HCT116 (cell line): ENCODE data around the gene HPS1. TPM values are rescaled to one million over a fixed set of nuclear protein-coding genes. Genes with fewer than 3 reads are reported as not detected.

Source experiments
- ATAC-seq: fragments of 200-7000 bp; cut with Tn5 transposase; 2 replicates; pipeline ENCODE4 v1.9.1; 2020; ENCODE audit warnings: mild to moderate bottlenecking, moderate library complexity
- BruUV-seq: library from RNA; stranded (reverse); fragments of 400-500 nt; replicated peaks from 2 replicates; lab custom pipeline; 2021; lab: Mats Ljungman, UMichigan
- CTCF ChIA-PET: fragments of 300-600 bp; sonication (Branson Sonifier 250); formaldehyde crosslinking; loops from one replicate; lab custom pipeline; 2021; ENCODE audit warnings: antibody characterized with exemption; lab: Charles Lee
- POLR2A ChIA-PET: fragments of 300-600, 350-600 bp; sonication (Branson Sonifier 250); formaldehyde crosslinking; loops from one replicate; lab custom pipeline; 2021; ENCODE audit warnings: antibody characterized with exemption; lab: Charles Lee
- RAD21 ChIA-PET, 2 experiments: fragments of 300-600 bp; sonication (Branson Sonifier 250); formaldehyde crosslinking; loops; one replicate each; lab custom pipeline; 2023; ENCODE audit warnings: low total read pairs in 2 of 2; ENCODE audit not compliant: uncharacterized antibody in 2 of 2, unreplicated experiment in 2 of 2, low non-redundant PET in 1 of 2; lab: Charles Lee
- DNase-seq: peaks from one replicate; pipeline ENCODE4 v3.0.0-alpha.2; 2010; ENCODE audit warnings: low read depth, low spot score
- H2AFZ ChIP-seq: fragments of 200-600 bp; shearing (Covaris generic), sonication (generic); 2 replicates; pipeline ENCODE4 v1.6.1; 2017; ENCODE audit warnings: low read depth, mixed run types, mixed read lengths, antibody characterized with exemption, low read length; ENCODE audit not compliant: poor library complexity, severe bottlenecking
- H3K27ac ChIP-seq: 2 replicates; pipeline ENCODE4 v1.5.1; 2012; ENCODE audit warnings: low read depth, low read length
- H3K27me3 ChIP-seq: fragments of 200-600 bp; sonication (generic); 2 replicates; pipeline ENCODE4 v1.6.1; 2016; ENCODE audit warnings: mixed run types, low read length, mixed read lengths; ENCODE audit not compliant: insufficient read depth
- H3K36me3 ChIP-seq, 2 experiments: fragments of 200-500 bp in 1 of 2; fragments of 200-600 bp in 1 of 2; sonication (Bioruptor generic) in 1 of 2; sonication (generic) in 1 of 2; 2 replicates each; pipeline versions ENCODE4 v1.5.1 to v1.6.1; 2014 to 2016; ENCODE audit warnings: low read length in 2 of 2, inconsistent platforms in 1 of 2, mixed read lengths in 1 of 2, mixed run types in 1 of 2; ENCODE audit not compliant: insufficient read depth in 2 of 2, control insufficient read depth in 1 of 2
- H3K4me1 ChIP-seq, 2 experiments: fragments of 200-600 bp in 1 of 2; sonication (generic) in 1 of 2; 2 replicates each; pipeline versions ENCODE4 v1.5.1 to v1.6.1; 2012 to 2017; ENCODE audit warnings: low read length in 2 of 2, inconsistent platforms in 1 of 2, mild to moderate bottlenecking in 1 of 2, mixed read lengths in 1 of 2, mixed run types in 1 of 2, moderate library complexity in 1 of 2; ENCODE audit not compliant: insufficient read depth in 2 of 2, control insufficient read depth in 1 of 2
- H3K4me2 ChIP-seq: fragments of 200-600 bp; sonication (generic); 2 replicates; pipeline ENCODE4 v1.6.1; 2017; ENCODE audit warnings: mixed run types, low read length, mixed read lengths
- H3K4me3 ChIP-seq, 2 experiments: fragments of 200-600 bp in 1 of 2; sonication (generic) in 1 of 2; replicated peaks in 1 of 2; 2 replicates each; pipeline ENCODE4 v1.5.1; 2011 to 2016; ENCODE audit warnings: low read length in 2 of 2, control low read depth in 1 of 2, low read depth in 1 of 2, mild to moderate bottlenecking in 1 of 2, mixed read lengths in 1 of 2, mixed run types in 1 of 2
- H3K79me2 ChIP-seq: fragments of 200-600 bp; sonication (generic); 2 replicates; pipeline ENCODE4 v1.6.1; 2017; ENCODE audit warnings: mild to moderate bottlenecking, mixed run types, low read length, moderate library complexity, mixed read lengths; ENCODE audit not compliant: insufficient read depth
- H3K9ac ChIP-seq: fragments of 200-600 bp; sonication (generic); 2 replicates; pipeline ENCODE4 v1.6.1; 2016; ENCODE audit warnings: low read length, mixed read lengths
- H3K9me2 ChIP-seq: fragments of 200-600 bp; sonication (generic), shearing (Covaris generic); 2 replicates; pipeline ENCODE4 v1.6.1; 2017; ENCODE audit warnings: mixed run types, mild to moderate bottlenecking, moderate library complexity; ENCODE audit not compliant: insufficient read depth
- H3K9me3 ChIP-seq, 2 experiments: fragments of 200-500 bp in 1 of 2; fragments of 200-600 bp in 1 of 2; sonication (Bioruptor generic) in 1 of 2; sonication (generic) in 1 of 2; 2 replicates each; pipeline ENCODE4 v1.6.1; 2014 to 2017; ENCODE audit warnings: low read length in 2 of 2, mixed read lengths in 2 of 2, inconsistent platforms in 1 of 2, low read depth in 1 of 2, mild to moderate bottlenecking in 1 of 2, mixed run types in 1 of 2, moderate library complexity in 1 of 2; ENCODE audit not compliant: control insufficient read depth in 1 of 2, insufficient read depth in 1 of 2
- H4K20me1 ChIP-seq: fragments of 200-600 bp; sonication (generic), shearing (Covaris generic); 2 replicates; pipeline ENCODE4 v1.6.1; 2017; ENCODE audit warnings: mixed run types, mild to moderate bottlenecking, moderate library complexity; ENCODE audit not compliant: insufficient read depth
- CEBPB ChIP-seq: IDR thresholded peaks from 2 replicates; pipeline ENCODE4 v1.6.1; 2012; ENCODE audit warnings: low read depth
- EGR1 ChIP-seq: IDR thresholded peaks from 2 replicates; pipeline ENCODE4 v1.6.1; 2012; ENCODE audit warnings: low read depth
- ELF1 ChIP-seq: IDR thresholded peaks from 2 replicates; pipeline ENCODE4 v1.6.1; 2012; ENCODE audit warnings: low read depth, borderline replicate concordance
- EZH2phosphoT487 ChIP-seq: fragments of 200-600 bp; IDR thresholded peaks from 2 replicates; pipeline ENCODE4 v1.6.1; 2018; ENCODE audit warnings: antibody characterized with exemption, borderline replicate concordance
- FOSL1 ChIP-seq: IDR thresholded peaks from 2 replicates; pipeline ENCODE4 v1.6.1; 2012; ENCODE audit warnings: low read depth
- JUND ChIP-seq: IDR thresholded peaks from 2 replicates; pipeline ENCODE4 v1.6.1; 2012
- POLR2A ChIP-seq: IDR thresholded peaks from 2 replicates; pipeline ENCODE4 v1.7.0; 2011; ENCODE audit warnings: borderline replicate concordance; ENCODE audit not compliant: insufficient read depth, insufficient read length; ENCODE audit errors: extremely low read depth
- SIN3A ChIP-seq: IDR thresholded peaks from 2 replicates; pipeline ENCODE4 v1.6.1; 2012; ENCODE audit warnings: low read depth
- SRF ChIP-seq: IDR thresholded peaks from 2 replicates; pipeline ENCODE4 v1.6.1; 2012; ENCODE audit warnings: low read depth
- TCF7L2 ChIP-seq: IDR thresholded peaks from 2 replicates; pipeline ENCODE4 v1.7.0; 2011; ENCODE audit warnings: borderline replicate concordance, inconsistent platforms; ENCODE audit not compliant: insufficient read depth, insufficient read length; ENCODE audit errors: extremely low read depth
- YY1 ChIP-seq: IDR thresholded peaks from 2 replicates; pipeline ENCODE4 v1.6.1; 2011; ENCODE audit warnings: low read length, low read depth, moderate library complexity, mild to moderate bottlenecking; ENCODE audit not compliant: insufficient replicate concordance; ENCODE audit errors: extremely low read depth
- ZNF274 ChIP-seq: fragments of 200-500 bp; sonication (Bioruptor generic); IDR thresholded peaks from 2 replicates; pipeline ENCODE4 v1.6.1; 2014; ENCODE audit warnings: mild to moderate bottlenecking, low read depth, low read length, inconsistent platforms
- intact Hi-C: fragments of 100-400 bp; cut with micrococcal nuclease; formaldehyde crosslinking; loops from 2 replicates; pipeline ENCODE4 v1.10.0; 2022
- total RNA-seq: library from RNA; stranded (reverse); gene quantifications from one replicate; pipeline ENCODE4 v1.2.1, GENCODE V29; 2021; ENCODE audit not compliant: unreplicated experiment
- TF ChIP-seq, protein P1 (sequence below): IDR thresholded peaks from 2 replicates; pipeline ENCODE4 v1.6.1; 2012
- TF ChIP-seq, protein P2 (sequence below), 3 experiments: fragments of 200-600 bp in 1 of 3; sonication (generic) in 1 of 3; IDR thresholded peaks in 2 of 3; conservative IDR thresholded peaks in 1 of 3; 2 replicates each; pipeline ENCODE4 v1.5.1; 2012 to 2017; ENCODE audit warnings: low read depth in 2 of 3, low read length in 2 of 3, antibody characterized with exemption in 1 of 3, borderline replicate concordance in 1 of 3, control low read depth in 1 of 3, mild to moderate bottlenecking in 1 of 3, mixed read lengths in 1 of 3, mixed run types in 1 of 3, moderate library complexity in 1 of 3; ENCODE audit not compliant: insufficient read depth in 1 of 3

The HPS1 gene
- total RNA-seq, 1 experiment from 2014 or later = 64.3 TPM

DNA sequence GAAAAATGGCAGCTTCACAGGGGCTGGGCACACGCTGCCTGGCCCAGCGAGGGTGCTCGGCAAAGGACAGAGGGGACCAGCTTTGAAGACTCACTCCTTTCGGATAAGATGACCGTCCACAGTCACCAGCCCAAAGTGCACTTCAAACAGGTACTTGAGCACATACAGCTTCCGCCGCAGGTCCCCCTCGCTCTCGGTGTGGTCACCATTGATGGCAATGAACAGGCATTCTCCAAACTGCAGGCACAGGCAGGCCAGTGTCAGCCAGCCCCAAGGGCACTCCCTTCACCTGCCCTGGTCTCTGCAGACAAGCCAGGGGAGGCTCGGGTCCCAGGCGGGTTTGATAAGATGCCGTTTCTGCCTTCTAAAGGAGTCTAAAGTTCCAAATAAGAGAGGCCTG, 11.6 kb downstream of the HPS1 start:
- RAD21 ChIA-PET = no interaction called here
- Histone ChIP-seq H3K9me3 (no peaks in the 10 kb centered on the region), H3K27ac (no peak overlapping the region), H3K36me3 (peaks cover 19 to 35% of the 10 kb centered on the region in 2 experiments; a peak in 3 of 4 replicates), H4K20me1 (no peaks in the 10 kb centered on the region), H3K27me3 (no peaks in the 10 kb centered on the region), H3K4me2 (no peak overlapping the region), H2AFZ (no peak overlapping the region), H3K4me1 (peaks cover 0 to 12% of the 10 kb centered on the region in 2 experiments; a peak in 3 of 4 replicates), H3K9me2 (no peaks in the 10 kb centered on the region), H3K79me2 (no peaks in the 10 kb centered on the region), H3K9ac (no peak overlapping the region), H3K4me3 (no peak overlapping the region)
- no TSS peak for BruUV-seq
- intact Hi-C loops = no loop called here
- TF ChIP-seq EGR1 = no peak
- no peak for TF ChIP-seq ELF1
- TF ChIP-seq FOSL1 = no peak
- no peak for TF ChIP-seq TCF7L2
- TF ChIP-seq, protein P1, sequence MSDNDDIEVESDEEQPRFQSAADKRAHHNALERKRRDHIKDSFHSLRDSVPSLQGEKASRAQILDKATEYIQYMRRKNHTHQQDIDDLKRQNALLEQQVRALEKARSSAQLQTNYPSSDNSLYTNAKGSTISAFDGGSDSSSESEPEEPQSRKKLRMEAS = no peak
- no peak for TF ChIP-seq JUND
- TF ChIP-seq POLR2A = no peak
- no peak for TF ChIP-seq EZH2phosphoT487
- DNase-seq (no peak), ATAC-seq (no peak)
- POLR2A ChIA-PET = no interaction called here
- CTCF ChIA-PET = interaction anchor here (3.8 kb wide), 1 partner anchor 10 kb away, joined by 22 read pairs; no protein-coding TSS in a partner anchor

DNA sequence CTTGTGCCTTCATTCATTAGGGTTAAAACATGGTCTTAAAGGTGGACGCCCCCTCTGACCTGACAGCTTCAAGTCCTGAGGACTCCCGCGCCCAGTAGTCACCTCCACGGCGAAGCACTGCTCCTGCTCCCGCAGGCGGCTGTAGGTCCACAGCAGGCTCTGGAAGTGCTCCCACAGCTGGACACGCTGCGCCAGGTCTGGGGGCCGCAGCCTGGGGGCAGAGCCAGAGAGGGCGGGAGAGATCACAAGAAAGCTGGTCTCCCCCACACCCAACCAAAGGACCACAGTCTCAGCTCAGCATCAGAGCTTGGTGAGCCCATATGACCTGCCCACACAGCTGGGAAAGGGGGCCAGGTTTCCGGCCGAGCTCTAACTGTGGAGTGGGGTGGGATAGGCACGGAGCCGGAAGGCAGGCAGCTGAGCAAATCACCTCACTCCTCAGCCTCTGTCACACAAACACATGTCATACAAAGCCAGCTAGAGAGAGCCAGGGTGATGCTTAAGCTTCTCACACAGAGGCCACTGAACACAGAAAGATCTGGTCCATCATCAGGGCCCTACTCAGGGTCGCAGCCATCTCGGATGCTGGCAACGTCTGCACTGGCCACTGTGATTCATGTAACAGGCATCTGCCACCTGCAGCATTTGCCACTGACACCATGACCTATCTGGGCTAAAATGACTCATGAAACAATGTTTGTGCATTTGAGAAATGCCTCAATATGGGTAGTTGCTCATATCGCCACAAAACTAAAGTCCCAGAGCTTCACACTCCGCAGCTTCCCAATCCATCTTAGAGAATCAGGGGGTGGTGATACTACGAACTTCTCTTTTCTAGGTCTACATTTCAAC, 12.6 kb downstream of the HPS1 start:
- ChIA-PET RAD21 (interaction anchor here in 1 of 2 experiments (1.0 kb wide), 1 partner anchor 9 kb away, joined by 3 read pairs; no protein-coding TSS in a partner anchor), POLR2A (no interaction called here), CTCF (interaction anchor here (1.4 to 3.8 kb wide), 2 partner anchors 9 to 11 kb away, joined by 3 to 22 read pairs; no protein-coding TSS in a partner anchor)
- Histone ChIP-seq H3K36me3 (peaks cover 19 to 35% of the 10 kb centered on the region in 2 experiments; a peak in 3 of 4 replicates), H4K20me1 (no peaks in the 10 kb centered on the region), H2AFZ (no peak overlapping the region), H3K4me3 (no peak overlapping the region), H3K4me1 (peaks cover 0 to 12% of the 10 kb centered on the region in 2 experiments; a peak in 3 of 4 replicates), H3K9me2 (no peaks in the 10 kb centered on the region), H3K9me3 (no peaks in the 10 kb centered on the region), H3K4me2 (peak overlapping the region; percentile 14; the same call in 1 of the 2 replicates), H3K79me2 (no peaks in the 10 kb centered on the region), H3K27me3 (no peaks in the 10 kb centered on the region), H3K9ac (no peak overlapping the region), H3K27ac (no peak overlapping the region)
- intact Hi-C loops = no loop called here
- BruUV-seq = no TSS peak
- ATAC-seq (peak; percentile 73), DNase-seq (no peak)
- TF ChIP-seq SRF (no peak), CEBPB (no peak), ZNF274 (no peak), EZH2phosphoT487 (no peak), TCF7L2 (no peak), YY1 (no peak), JUND (peak; percentile 20; the same call in 1 of the 2 replicates), FOSL1 (0 out of 2 replicates have a peak, but pooled peaks have one; percentile 24), SIN3A (no peak), ELF1 (no peak)
- TF ChIP-seq, protein P2, sequence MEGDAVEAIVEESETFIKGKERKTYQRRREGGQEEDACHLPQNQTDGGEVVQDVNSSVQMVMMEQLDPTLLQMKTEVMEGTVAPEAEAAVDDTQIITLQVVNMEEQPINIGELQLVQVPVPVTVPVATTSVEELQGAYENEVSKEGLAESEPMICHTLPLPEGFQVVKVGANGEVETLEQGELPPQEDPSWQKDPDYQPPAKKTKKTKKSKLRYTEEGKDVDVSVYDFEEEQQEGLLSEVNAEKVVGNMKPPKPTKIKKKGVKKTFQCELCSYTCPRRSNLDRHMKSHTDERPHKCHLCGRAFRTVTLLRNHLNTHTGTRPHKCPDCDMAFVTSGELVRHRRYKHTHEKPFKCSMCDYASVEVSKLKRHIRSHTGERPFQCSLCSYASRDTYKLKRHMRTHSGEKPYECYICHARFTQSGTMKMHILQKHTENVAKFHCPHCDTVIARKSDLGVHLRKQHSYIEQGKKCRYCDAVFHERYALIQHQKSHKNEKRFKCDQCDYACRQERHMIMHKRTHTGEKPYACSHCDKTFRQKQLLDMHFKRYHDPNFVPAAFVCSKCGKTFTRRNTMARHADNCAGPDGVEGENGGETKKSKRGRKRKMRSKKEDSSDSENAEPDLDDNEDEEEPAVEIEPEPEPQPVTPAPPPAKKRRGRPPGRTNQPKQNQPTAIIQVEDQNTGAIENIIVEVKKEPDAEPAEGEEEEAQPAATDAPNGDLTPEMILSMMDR (IDR thresholded peaks at IDR 0.05 in 2 of 3, conservative IDR thresholded peaks at IDR 0.05 in 1 of 3; ENCODE audit: borderline replicate concordance in 1 of 3, insufficient read depth in 1 of 3, low read depth in 2 of 3, low read length in 2 of 3) = no peak
- TF ChIP-seq, protein P1 = no peak
